Esophagus squamous epithelium (tissue), 5 donors: ENCODE data around the gene PAK4. TPM values are rescaled to one million over a fixed set of nuclear protein-coding genes. Genes with fewer than 3 reads are reported as not detected.

Source experiments
- DNase-seq: peaks from one replicate; lab custom pipeline; 2025; lab: John Stamatoyannopoulos, UW
- H3K27ac ChIP-seq, 4 donors: fragments of 200-600 bp; sonication (generic); one replicate each; pipeline ENCODE4 v1.5.1; 2016 to 2019; ENCODE audit warnings: mild to moderate bottlenecking in 1 of 4
- H3K27me3 ChIP-seq, 4 donors: fragments of 200-600 bp; sonication (generic); 1 replicate in 3 of 4; 2 replicates in 1 of 4; pipeline versions ENCODE4 v1.5.1 to v1.6.0; 2017 to 2021; ENCODE audit warnings: antibody characterized with exemption in 1 of 4
- H3K36me3 ChIP-seq, 3 donors: fragments of 200-600 bp; sonication (generic); one replicate each; pipeline ENCODE4 v1.5.1; 2016 to 2019
- H3K4me1 ChIP-seq, 3 donors: fragments of 200-600 bp; sonication (generic); one replicate each; pipeline ENCODE4 v1.5.1; 2017 to 2019
- H3K4me3 ChIP-seq, 4 donors: fragments of 200-600 bp; sonication (generic); 1 replicate in 3 of 4; 2 replicates in 1 of 4; pipeline ENCODE4 v1.5.1; 2016 to 2019; ENCODE audit warnings: mild to moderate bottlenecking in 2 of 4, moderate library complexity in 1 of 4
- H3K9me3 ChIP-seq, 3 donors: fragments of 200-600 bp; sonication (generic); one replicate each; pipeline ENCODE4 v1.5.1; 2016 to 2019
- POLR2A ChIP-seq, 4 donors: fragments of 450-650 bp; IDR thresholded peaks; one replicate each; pipeline ENCODE4 v1.6.1; 2017; ENCODE audit warnings: antibody characterized with exemption in 4 of 4, mild to moderate bottlenecking in 4 of 4, moderate library complexity in 3 of 4
- WGBS, 2 donors: methylation state at CpG; one replicate each; pipeline ENCODE4 v1.1.5; 2018; 5-methylcytosine and 5-hydroxymethylcytosine counted together
- intact Hi-C: fragments of 100-400 bp; cut with DNase I; formaldehyde crosslinking; loops from one replicate; pipeline ENCODE4 v1.15.0; 2022
- total RNA-seq, 4 donors: library from RNA; depleted of rRNA; stranded (reverse); fragments of >200 nt; gene quantifications; one replicate each; pipeline ENCODE4 v1.1.0, GENCODE V29; 2016
- TF ChIP-seq, protein P1 (sequence below), 6 experiments: fragments of 450-650 bp in 4 of 6; fragments of 200-600 bp in 2 of 6; sonication (generic) in 2 of 6; IDR thresholded peaks; one replicate each; pipeline ENCODE4 v1.5.1; 2016 to 2019; ENCODE audit warnings: antibody characterized with exemption in 6 of 6, mild to moderate bottlenecking in 4 of 6, moderate library complexity in 4 of 6
- donor health status: DM: yes; HTN: yes; CAD: no.

The PAK4 gene
- total RNA-seq = 10 to 100 TPM; 12.2 to 40.1 (median 18.3) TPM

DNA sequence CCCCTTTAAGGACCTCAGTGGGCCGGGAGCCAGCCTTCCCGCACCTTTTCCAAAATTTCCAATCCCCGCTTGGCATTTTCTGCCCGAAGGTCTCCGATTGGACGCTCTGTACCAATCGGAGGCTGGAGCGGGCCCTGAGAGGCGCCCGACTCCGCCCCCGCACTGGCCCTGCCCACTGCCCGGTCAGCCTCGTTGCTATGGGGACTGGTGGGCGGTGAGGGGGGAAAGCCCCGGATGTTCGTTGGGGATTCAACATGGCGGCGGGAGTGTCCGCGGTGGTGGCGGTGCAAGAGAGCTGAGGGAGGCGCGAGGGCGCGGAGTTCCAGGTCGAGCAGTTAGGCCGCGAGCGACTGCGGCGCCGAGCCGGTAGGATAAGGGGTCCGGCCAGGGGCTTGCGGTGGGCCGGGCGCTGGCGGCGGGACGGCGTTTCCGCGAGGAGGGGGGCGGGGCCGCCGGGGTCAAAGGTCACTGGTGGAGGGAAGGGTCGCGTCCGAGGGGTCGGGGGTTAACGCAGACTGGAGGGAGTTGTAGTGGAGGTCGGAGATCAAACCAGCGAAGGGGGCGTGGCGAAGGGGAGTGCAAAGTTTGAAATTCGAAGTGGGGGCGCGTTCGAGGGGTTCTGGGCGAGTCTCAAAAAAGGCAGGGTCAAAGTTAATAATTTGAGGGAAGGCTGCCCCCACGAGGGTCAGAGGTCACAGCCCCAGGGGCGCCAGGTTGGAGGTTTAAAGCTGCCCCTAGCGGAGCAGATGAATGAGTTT is at the start of gene PAK4:
PAK4 (plus strand) TSS at position 233 of the 758 bp plus-strand sequence. CDS start 43,768 bp downstream, outside the sequence.
- H3K4me1 ChIP-seq = peaks cover 26 to 75% (median 33%) of the 10 kb centered on the region in 3 donors
- intact Hi-C loops = no loop called here
- TF ChIP-seq, protein P1, sequence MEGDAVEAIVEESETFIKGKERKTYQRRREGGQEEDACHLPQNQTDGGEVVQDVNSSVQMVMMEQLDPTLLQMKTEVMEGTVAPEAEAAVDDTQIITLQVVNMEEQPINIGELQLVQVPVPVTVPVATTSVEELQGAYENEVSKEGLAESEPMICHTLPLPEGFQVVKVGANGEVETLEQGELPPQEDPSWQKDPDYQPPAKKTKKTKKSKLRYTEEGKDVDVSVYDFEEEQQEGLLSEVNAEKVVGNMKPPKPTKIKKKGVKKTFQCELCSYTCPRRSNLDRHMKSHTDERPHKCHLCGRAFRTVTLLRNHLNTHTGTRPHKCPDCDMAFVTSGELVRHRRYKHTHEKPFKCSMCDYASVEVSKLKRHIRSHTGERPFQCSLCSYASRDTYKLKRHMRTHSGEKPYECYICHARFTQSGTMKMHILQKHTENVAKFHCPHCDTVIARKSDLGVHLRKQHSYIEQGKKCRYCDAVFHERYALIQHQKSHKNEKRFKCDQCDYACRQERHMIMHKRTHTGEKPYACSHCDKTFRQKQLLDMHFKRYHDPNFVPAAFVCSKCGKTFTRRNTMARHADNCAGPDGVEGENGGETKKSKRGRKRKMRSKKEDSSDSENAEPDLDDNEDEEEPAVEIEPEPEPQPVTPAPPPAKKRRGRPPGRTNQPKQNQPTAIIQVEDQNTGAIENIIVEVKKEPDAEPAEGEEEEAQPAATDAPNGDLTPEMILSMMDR (IDR thresholded peaks at IDR 0.05) = peak in 2 of 6 experiments; percentile 6 to 22
- peak in 2 of 4 donors; percentile 31 to 77 for TF ChIP-seq POLR2A (IDR thresholded peaks at IDR 0.05)
- H3K27ac ChIP-seq = peak within 1 kb of the TSS; percentile 79 to 95 (median 90)
- WGBS, 2 donors = 1 to 3% methylated on average over 34 to 41 of the region's 64 CpGs
- H3K27me3 ChIP-seq = peaks cover 0 to 5% (median 0%) of the 10 kb centered on the region in 4 donors
- peak within 1 kb of the TSS; percentile 73 to 90 (median 84) for H3K4me3 ChIP-seq
- H3K9me3 ChIP-seq = no peaks in the 10 kb centered on the region
- peak; percentile 80 for DNase-seq
- H3K36me3 ChIP-seq = no peaks in the 10 kb centered on the region

DNA sequence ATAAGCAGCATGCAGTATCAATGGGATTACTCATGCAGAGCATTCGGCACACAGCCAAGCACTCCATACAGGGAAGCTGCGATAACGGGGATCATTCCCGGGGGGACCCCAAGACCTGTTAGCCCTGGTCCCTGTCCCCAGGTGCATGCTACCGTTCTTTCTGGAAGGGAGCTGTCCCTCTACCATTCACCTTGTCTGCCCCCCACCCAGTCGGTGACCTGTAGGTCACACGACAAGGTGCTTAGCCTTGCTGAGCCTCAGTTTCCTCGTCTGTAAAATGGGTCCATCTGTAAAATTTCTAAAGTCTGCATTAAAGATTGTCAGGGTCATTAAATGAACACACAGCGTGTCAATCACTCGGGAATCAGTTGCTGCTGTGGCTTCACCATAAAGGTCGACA is 48.3 kb upstream of the PAK4 start:
- TF ChIP-seq, protein P1 (IDR thresholded peaks at IDR 0.05) = no peak
- no peak for TF ChIP-seq POLR2A (IDR thresholded peaks at IDR 0.05)
- Histone ChIP-seq H3K36me3 (no peaks in the 10 kb centered on the region), H3K27ac (no peak overlapping the region), H3K27me3 (peaks cover 0 to 53% (median 4%) of the 10 kb centered on the region in 4 donors), H3K9me3 (no peaks in the 10 kb centered on the region), H3K4me1 (peaks cover 0 to under 1% (median 0%) of the 10 kb centered on the region in 3 donors), H3K4me3 (no peak overlapping the region)
- DNase-seq = no peak
- intact Hi-C loops = no loop called here
- 88 to 90% methylated on average over 10 to 11 of the region's 11 CpGs for WGBS, 2 donors

DNA sequence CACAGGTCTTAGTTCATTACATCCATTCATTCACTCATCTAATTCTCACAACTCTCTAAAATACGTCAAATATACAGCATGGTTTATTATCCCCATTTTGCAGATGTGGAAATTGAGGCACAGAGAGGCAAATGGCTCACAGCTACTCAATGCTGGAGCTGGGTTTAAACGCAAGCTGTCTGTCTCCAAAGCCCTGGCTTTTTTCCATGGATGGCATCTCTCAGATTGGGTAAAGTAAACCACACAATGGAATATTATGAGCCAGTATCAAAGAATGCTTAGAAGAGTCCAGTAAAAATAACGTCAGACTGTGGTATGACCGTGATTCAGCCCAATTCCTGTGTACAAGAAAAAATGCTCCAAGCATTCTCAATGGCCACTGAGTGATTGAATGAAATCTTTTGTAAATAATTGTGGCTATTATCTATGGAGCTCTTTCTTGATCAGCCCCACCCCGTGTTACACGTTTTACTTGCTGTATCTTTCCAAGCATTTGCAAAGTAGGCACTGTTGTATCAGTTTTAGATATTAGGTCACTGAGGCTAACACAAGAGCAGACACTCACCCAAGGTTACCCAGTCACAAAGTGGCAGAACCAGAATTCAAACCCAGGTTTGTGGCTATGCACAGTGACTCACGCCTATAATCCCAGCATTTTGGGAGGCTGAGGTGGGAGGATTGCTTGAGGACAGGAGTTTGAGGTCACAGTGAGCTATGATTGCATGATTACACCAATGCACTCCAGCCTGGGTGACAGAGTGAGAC is 47.0 kb upstream of the PAK4 start:
- H3K4me1 ChIP-seq = peaks cover 0 to 13% (median 5%) of the 10 kb centered on the region in 3 donors
- DNase-seq = no peak
- H3K27ac ChIP-seq = peak overlapping the region in 1 of 4 donors; percentile 12
- intact Hi-C loops = no loop called here
- H3K9me3 ChIP-seq = no peaks in the 10 kb centered on the region
- TF ChIP-seq POLR2A (IDR thresholded peaks at IDR 0.05) = no peak
- TF ChIP-seq, protein P1 (IDR thresholded peaks at IDR 0.05) = no peak
- H3K36me3 ChIP-seq = no peaks in the 10 kb centered on the region
- H3K27me3 ChIP-seq = peaks cover 0 to 66% (median 5%) of the 10 kb centered on the region in 4 donors
- H3K4me3 ChIP-seq = no peak overlapping the region
- WGBS, 2 donors = 31 to 45% methylated on average over 7 of the region's 7 CpGs

DNA sequence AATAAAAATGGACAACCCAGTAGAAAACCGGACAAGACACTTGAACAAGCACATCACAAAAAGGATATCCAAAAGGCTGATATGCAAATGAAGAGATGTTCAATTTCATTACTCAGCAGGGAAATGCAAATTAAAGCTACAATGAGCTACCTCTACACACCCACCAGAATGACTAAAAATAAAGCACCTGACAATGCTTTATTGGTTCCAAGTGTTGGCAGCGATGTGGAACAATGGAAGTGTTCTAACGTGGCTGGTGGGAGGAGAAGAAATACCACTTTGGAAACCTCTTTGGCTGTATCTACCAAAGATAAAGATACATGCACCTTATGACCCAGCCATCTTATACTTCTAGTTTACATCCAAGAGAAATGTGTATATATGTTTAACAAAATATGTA is 45.2 kb upstream of the PAK4 start:
- Histone ChIP-seq H3K9me3 (no peaks in the 10 kb centered on the region), H3K4me3 (no peak overlapping the region), H3K36me3 (no peaks in the 10 kb centered on the region), H3K27me3 (peaks cover 0 to 84% (median 8%) of the 10 kb centered on the region in 4 donors), H3K4me1 (peaks cover 5 to 22% (median 13%) of the 10 kb centered on the region in 3 donors), H3K27ac (no peak overlapping the region)
- no peak for DNase-seq
- WGBS, 2 donors = 33 to 40% methylated on average over 3 of the region's 3 CpGs
- intact Hi-C loops = no loop called here
- TF ChIP-seq, protein P1 (IDR thresholded peaks at IDR 0.05) = no peak
- no peak for TF ChIP-seq POLR2A (IDR thresholded peaks at IDR 0.05)
